T-helper 22 cell (primary cell): ENCODE results near the gene CAMSAP2.

Experiments
- DNase-seq: peaks from one replicate; pipeline ENCODE4 v3.0.0-alpha.2; 2020; ENCODE audit warnings: low read depth

The CAMSAP2 gene

GRCh38 chr1:200845360-200845759, 106.7 kb downstream of the CAMSAP2 start:
- no peak for DNase-seq

GRCh38 chr1:200846398-200846797, 107.7 kb downstream of the CAMSAP2 start:
- no peak for DNase-seq

- DNase-seq, result no peak
These were observed 110.7 kb downstream of the CAMSAP2 start for GRCh38 chr1:200849430-200849829.

GRCh38 chr1:200850554-200850953, 111.9 kb downstream of the CAMSAP2 start:
- no peak for DNase-seq

- DNase-seq, result no peak
These were observed 118.1 kb downstream of the CAMSAP2 start for GRCh38 chr1:200856716-200857357.

GRCh38 chr1:200857804-200858203, 119.1 kb downstream of the CAMSAP2 start:
- DNase-seq, result no peak

- DNase-seq, result no peak
These were observed 123.4 kb downstream of the CAMSAP2 start for GRCh38 chr1:200861937-200862647.

GRCh38 chr1:200862713-200863415, 124.2 kb downstream of the CAMSAP2 start:
- DNase-seq, result no peak

- no peak for DNase-seq
These were observed 127.4 kb downstream of the CAMSAP2 start for GRCh38 chr1:200866116-200866515.

GRCh38 chr1:200866521-200866920, 127.8 kb downstream of the CAMSAP2 start:
- DNase-seq, result no peak

- DNase-seq, result no peak
These were observed 128.5 kb downstream of the CAMSAP2 start for GRCh38 chr1:200867018-200867811.

GRCh38 chr1:200869376-200869752, 130.7 kb downstream of the CAMSAP2 start:
- DNase-seq, result no peak

GRCh38 chr1:200869753-200870391, 131.2 kb downstream of the CAMSAP2 start:
- DNase-seq, result no peak

- no peak for DNase-seq
These were observed 133.9 kb downstream of the CAMSAP2 start, which contains the start of gene GPR25 for GRCh38 chr1:200872446-200873115. Gene GPR25, plus strand, starts transcription at chr1:200872981. Its CDS starts 57 bp downstream, at chr1:200873038.

GRCh38 chr1:200873116-200873670, 134.5 kb downstream of the CAMSAP2 start:
- no peak for DNase-seq

- no peak for DNase-seq
These were observed 135.1 kb downstream of the CAMSAP2 start for GRCh38 chr1:200873671-200874397.

GRCh38 chr1:200874694-200875093, 136.0 kb downstream of the CAMSAP2 start:
- no peak for DNase-seq

GRCh38 chr1:200875416-200875815, 136.7 kb downstream of the CAMSAP2 start:
- no peak for DNase-seq

GRCh38 chr1:200877010-200877409, 138.3 kb downstream of the CAMSAP2 start:
- DNase-seq, result no peak
